ENCODE results near the gene GNRH2.

DNA sequence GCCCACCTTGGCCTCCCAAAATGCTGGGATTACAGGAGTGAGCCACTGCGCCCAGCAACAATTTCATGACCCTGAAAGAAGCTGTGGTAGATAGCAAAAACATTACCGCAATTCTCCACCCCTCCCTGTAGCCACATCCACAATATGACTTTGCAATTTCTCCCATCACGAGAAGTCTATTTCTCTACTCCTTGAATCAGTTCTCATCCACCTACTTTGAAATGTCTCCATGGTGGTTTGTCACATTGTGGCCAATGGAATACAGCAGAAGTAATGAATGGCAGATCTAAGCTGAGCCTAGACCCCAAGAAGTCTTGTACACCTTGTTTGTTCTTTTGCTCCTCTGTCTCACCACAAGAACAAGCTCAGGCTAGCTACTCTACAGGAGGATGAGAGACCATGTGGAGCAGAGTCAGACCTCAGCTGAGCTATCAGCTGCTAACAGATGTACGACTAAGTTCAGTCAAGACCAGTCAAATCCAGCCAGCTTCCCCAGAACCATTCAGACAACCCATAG, 34.3 kb downstream of the GNRH2 start:
- TF ChIP-seq CTCF (IDR thresholded peaks at IDR 0.05): no peak
- TF ChIP-seq POLR2AphosphoS5 (IDR thresholded peaks at IDR 0.05): no peak
